Mesendoderm (in vitro differentiated cells): ENCODE data around the gene RASGRP3.
A peak's percentile ranks its signal among the peaks of the same experiment; 100 is the strongest.

Experiments
- DNase-seq: peaks from one replicate; pipeline ENCODE4 v3.0.0; 2013
- H2AK5ac ChIP-seq: 2 replicates; pipeline ENCODE4 v1.6.1; 2013; ENCODE audit warnings: low read length, inconsistent platforms
- H2BK120ac ChIP-seq: 2 replicates; pipeline ENCODE4 v1.6.1; 2013; ENCODE audit warnings: low read depth, mild to moderate bottlenecking, low read length, moderate library complexity, mixed read lengths
- H2BK15ac ChIP-seq: replicated peaks from 2 replicates; pipeline ENCODE4 v1.6.1; 2013; ENCODE audit warnings: low read depth, mild to moderate bottlenecking, moderate library complexity
- H2BK5ac ChIP-seq: 2 replicates; pipeline ENCODE4 v1.6.1; 2013; ENCODE audit warnings: low read length, inconsistent platforms
- H3K18ac ChIP-seq: 2 replicates; pipeline ENCODE4 v1.6.1; 2013; ENCODE audit warnings: mild to moderate bottlenecking, low read length, mixed read lengths
- H3K23ac ChIP-seq: one replicate; pipeline ENCODE4 v1.6.1; 2013; ENCODE audit warnings: low read length
- H3K27ac ChIP-seq: 2 replicates; pipeline ENCODE4 v1.5.1; 2013; ENCODE audit warnings: low read depth, mild to moderate bottlenecking, inconsistent platforms, low read length, moderate library complexity
- H3K27me3 ChIP-seq: 2 replicates; pipeline ENCODE4 v1.6.1; 2013; ENCODE audit warnings: low read length, control low read depth, mild to moderate bottlenecking, inconsistent platforms; ENCODE audit not compliant: insufficient read depth, poor library complexity
- H3K36me3 ChIP-seq: 2 replicates; pipeline ENCODE4 v1.6.1; 2013; ENCODE audit warnings: low read length, inconsistent platforms; ENCODE audit not compliant: control insufficient read depth, insufficient read depth
- H3K4ac ChIP-seq: one replicate; pipeline ENCODE4 v1.6.1; 2013; ENCODE audit warnings: low read depth, mild to moderate bottlenecking, low read length, moderate library complexity
- H3K4me1 ChIP-seq: 2 replicates; pipeline ENCODE4 v1.6.1; 2013; ENCODE audit warnings: low read depth, low read length, inconsistent platforms; ENCODE audit not compliant: control insufficient read depth
- H3K4me2 ChIP-seq: 2 replicates; pipeline ENCODE4 v1.6.1; 2013; ENCODE audit warnings: low read length
- H3K4me3 ChIP-seq: 2 replicates; pipeline ENCODE4 v1.5.1; 2013; ENCODE audit warnings: mild to moderate bottlenecking, low read length
- H3K56ac ChIP-seq: one replicate; pipeline ENCODE4 v1.6.1; 2013; ENCODE audit warnings: low read length
- H3K79me1 ChIP-seq: 2 replicates; pipeline ENCODE4 v1.6.1; 2013; ENCODE audit warnings: low read length, inconsistent platforms
- H3K79me2 ChIP-seq: 2 replicates; pipeline ENCODE4 v1.6.1; 2013; ENCODE audit warnings: mild to moderate bottlenecking, low read length; ENCODE audit not compliant: control insufficient read depth, insufficient read depth
- H3K9ac ChIP-seq: 2 replicates; pipeline ENCODE4 v1.6.1; 2013; ENCODE audit warnings: low read length, inconsistent platforms
- H4K5ac ChIP-seq: one replicate; pipeline ENCODE4 v1.6.1; 2013; ENCODE audit warnings: low read length
- H4K8ac ChIP-seq: one replicate; pipeline ENCODE4 v1.6.1; 2013; ENCODE audit warnings: low read depth, mild to moderate bottlenecking, control low read depth, low read length, moderate library complexity
- WGBS: extraction: QIAGEN DNeasy Blood & Tissue Kit; methylation state at CpG from one replicate; pipeline ENCODE4 v1.1.7; 2013; ENCODE audit warnings: low lambda C conversion rate, missing lambda C conversion rate; ENCODE audit not compliant: insufficient coverage; ENCODE audit errors: extremely low coverage; 5-methylcytosine and 5-hydroxymethylcytosine counted together

The RASGRP3 gene

GRCh38 chr2:33541243-33541642, 64.8 kb downstream of the RASGRP3 start:
- Histone ChIP-seq H3K4me2 (no peak overlapping the region), H2BK120ac (no peak overlapping the region), H3K9ac (no peak overlapping the region), H3K79me1 (no peaks in the 10 kb centered on the region), H3K18ac (no peak overlapping the region), H2BK15ac (no peak overlapping the region), H3K4ac (no peak overlapping the region), H3K27me3 (no peaks in the 10 kb centered on the region), H3K23ac (no peak overlapping the region), H3K36me3 (no peaks in the 10 kb centered on the region), H3K56ac (no peak overlapping the region), H3K79me2 (no peaks in the 10 kb centered on the region), H4K5ac (no peak overlapping the region), H3K4me1 (no peaks in the 10 kb centered on the region), H2BK5ac (no peak overlapping the region), H4K8ac (no peak overlapping the region), H3K4me3 (no peak overlapping the region), H3K27ac (no peak overlapping the region), H2AK5ac (no peak overlapping the region)
- no CpG with 5 or more reads among the region's 4 CpGs for WGBS
- DNase-seq, result no peak

GRCh38 chr2:33550206-33550605, 73.8 kb downstream of the RASGRP3 start:
- no peak overlapping the region for H2BK15ac ChIP-seq
- H3K79me2 ChIP-seq, result no peaks in the 10 kb centered on the region
- H3K9ac ChIP-seq, result no peak overlapping the region
- H3K36me3 ChIP-seq, result no peaks in the 10 kb centered on the region
- peaks cover 2% of the 10 kb centered on the region for H3K4me1 ChIP-seq
- no peak for DNase-seq
- H2BK120ac ChIP-seq, result no peak overlapping the region
- H3K23ac ChIP-seq, result no peak overlapping the region
- H3K27ac ChIP-seq, result no peak overlapping the region
- no peak overlapping the region for H2BK5ac ChIP-seq
- H3K4me3 ChIP-seq, result no peak overlapping the region
- H4K5ac ChIP-seq, result no peak overlapping the region
- H3K27me3 ChIP-seq, result no peaks in the 10 kb centered on the region
- WGBS, result no CpG with 5 or more reads among the region's 3 CpGs
- H4K8ac ChIP-seq, result no peak overlapping the region
- no peak overlapping the region for H2AK5ac ChIP-seq
- no peak overlapping the region for H3K4me2 ChIP-seq
- H3K79me1 ChIP-seq, result no peaks in the 10 kb centered on the region
- H3K4ac ChIP-seq, result no peak overlapping the region
- no peak overlapping the region for H3K56ac ChIP-seq
- no peak overlapping the region for H3K18ac ChIP-seq

GRCh38 chr2:33552758-33553461, 76.5 kb downstream of the RASGRP3 start:
- H2BK120ac ChIP-seq, result no peak overlapping the region
- peak overlapping the region; percentile 64 for H3K18ac ChIP-seq
- no CpG with 5 or more reads among the region's 1 CpG for WGBS
- H3K27me3 ChIP-seq, result no peaks in the 10 kb centered on the region
- H3K36me3 ChIP-seq, result no peaks in the 10 kb centered on the region
- no peak overlapping the region for H3K56ac ChIP-seq
- H3K4me2 ChIP-seq, result no peak overlapping the region
- no peak overlapping the region for H3K4ac ChIP-seq
- H2BK5ac ChIP-seq, result no peak overlapping the region
- no peak overlapping the region for H3K4me3 ChIP-seq
- no peak overlapping the region for H4K5ac ChIP-seq
- no peak overlapping the region for H3K9ac ChIP-seq
- DNase-seq, result no peak
- no peaks in the 10 kb centered on the region for H3K79me1 ChIP-seq
- H4K8ac ChIP-seq, result no peak overlapping the region
- H3K27ac ChIP-seq, result no peak overlapping the region
- no peaks in the 10 kb centered on the region for H3K79me2 ChIP-seq
- no peak overlapping the region for H2AK5ac ChIP-seq
- H3K23ac ChIP-seq, result no peak overlapping the region
- peak overlapping the region; percentile 25 for H2BK15ac ChIP-seq
- peaks cover 2% of the 10 kb centered on the region for H3K4me1 ChIP-seq

GRCh38 chr2:33555681-33556080, 79.2 kb downstream of the RASGRP3 start:
- Histone ChIP-seq H2BK5ac (peak overlapping the region; percentile 51), H3K36me3 (no peaks in the 10 kb centered on the region), H3K4me2 (no peak overlapping the region), H4K8ac (no peak overlapping the region), H4K5ac (no peak overlapping the region), H3K27ac (peak overlapping the region; percentile 57), H3K23ac (no peak overlapping the region), H3K9ac (no peak overlapping the region), H3K4me3 (no peak overlapping the region), H2BK15ac (peak overlapping the region; percentile 100), H3K79me2 (no peaks in the 10 kb centered on the region), H2BK120ac (peak overlapping the region; percentile 83), H3K18ac (no peak overlapping the region), H2AK5ac (no peak overlapping the region), H3K56ac (no peak overlapping the region), H3K27me3 (no peaks in the 10 kb centered on the region), H3K4ac (no peak overlapping the region), H3K4me1 (peaks cover 2% of the 10 kb centered on the region), H3K79me1 (no peaks in the 10 kb centered on the region)
- no peak for DNase-seq
- no CpG with 5 or more reads among the region's 3 CpGs for WGBS

GRCh38 chr2:33559328-33559727, 82.9 kb downstream of the RASGRP3 start:
- Histone ChIP-seq H3K79me2 (no peaks in the 10 kb centered on the region), H3K79me1 (no peaks in the 10 kb centered on the region), H3K36me3 (no peaks in the 10 kb centered on the region), H3K4me1 (peaks cover 2% of the 10 kb centered on the region), H2AK5ac (no peak overlapping the region), H3K56ac (no peak overlapping the region), H3K18ac (no peak overlapping the region), H3K4me2 (no peak overlapping the region), H3K4ac (no peak overlapping the region), H2BK120ac (no peak overlapping the region), H2BK15ac (no peak overlapping the region), H3K27ac (no peak overlapping the region), H3K27me3 (no peaks in the 10 kb centered on the region), H4K8ac (no peak overlapping the region), H4K5ac (no peak overlapping the region), H3K4me3 (no peak overlapping the region), H3K23ac (no peak overlapping the region), H2BK5ac (no peak overlapping the region), H3K9ac (no peak overlapping the region)
- no CpG with 5 or more reads among the region's 3 CpGs for WGBS
- DNase-seq, result no peak

GRCh38 chr2:33560017-33560416, 83.6 kb downstream of the RASGRP3 start:
- Histone ChIP-seq H4K8ac (no peak overlapping the region), H2BK15ac (no peak overlapping the region), H3K79me1 (no peaks in the 10 kb centered on the region), H3K27me3 (no peaks in the 10 kb centered on the region), H3K9ac (no peak overlapping the region), H3K4me2 (no peak overlapping the region), H2AK5ac (no peak overlapping the region), H3K4me1 (peaks cover under 1% of the 10 kb centered on the region), H2BK5ac (no peak overlapping the region), H4K5ac (no peak overlapping the region), H2BK120ac (no peak overlapping the region), H3K23ac (no peak overlapping the region), H3K36me3 (no peaks in the 10 kb centered on the region), H3K56ac (no peak overlapping the region), H3K18ac (no peak overlapping the region), H3K4ac (no peak overlapping the region), H3K79me2 (no peaks in the 10 kb centered on the region), H3K27ac (no peak overlapping the region), H3K4me3 (no peak overlapping the region)
- no CpG with 5 or more reads among the region's 2 CpGs for WGBS
- DNase-seq, result no peak
